Muscle layer of colon (tissue), 2 donors: ENCODE results near the gene NECTIN3.

Experiments
- H3K27ac ChIP-seq: one replicate; pipeline ENCODE4 v1.7.0; 2013; ENCODE audit warnings: low read depth, mild to moderate bottlenecking, low read length, moderate library complexity
- H3K27me3 ChIP-seq, 2 donors: one replicate each; pipeline ENCODE4 v1.7.0; 2013; ENCODE audit warnings: low read length in 2 of 2, mild to moderate bottlenecking in 2 of 2; ENCODE audit not compliant: insufficient read depth in 2 of 2, control insufficient read depth in 1 of 2
- H3K36me3 ChIP-seq: one replicate; pipeline ENCODE4 v1.7.0; 2013; ENCODE audit warnings: mild to moderate bottlenecking, low read length; ENCODE audit not compliant: insufficient read depth
- H3K4me1 ChIP-seq: one replicate; pipeline ENCODE4 v1.7.0; 2013; ENCODE audit warnings: mild to moderate bottlenecking, low read length; ENCODE audit not compliant: insufficient read depth
- H3K4me3 ChIP-seq, 2 donors: one replicate each; pipeline ENCODE4 v1.7.0; 2013; ENCODE audit warnings: low read length in 2 of 2, low read depth in 1 of 2, mild to moderate bottlenecking in 1 of 2, moderate library complexity in 1 of 2
- H3K9ac ChIP-seq: one replicate; pipeline ENCODE4 v1.7.0; 2013; ENCODE audit warnings: low read length
- H3K9me3 ChIP-seq: one replicate; pipeline ENCODE4 v1.7.0; 2013; ENCODE audit warnings: mild to moderate bottlenecking, low read length
- donor health status: abdominal sarcoma.
- donor health status: Adenocarcinoma of cecum.

Gene NECTIN3

GRCh38 chr3:111087924-111088469 is 16.4 kb downstream of the NECTIN3 start:
- Histone ChIP-seq H3K27ac (no peak overlapping the region), H3K9ac (no peak overlapping the region), H3K9me3 (no peaks in the 10 kb centered on the region), H3K4me1 (peaks cover 13% of the 10 kb centered on the region), H3K36me3 (no peaks in the 10 kb centered on the region), H3K4me3 (no peak overlapping the region), H3K27me3 (no peaks in the 10 kb centered on the region)

DNA sequence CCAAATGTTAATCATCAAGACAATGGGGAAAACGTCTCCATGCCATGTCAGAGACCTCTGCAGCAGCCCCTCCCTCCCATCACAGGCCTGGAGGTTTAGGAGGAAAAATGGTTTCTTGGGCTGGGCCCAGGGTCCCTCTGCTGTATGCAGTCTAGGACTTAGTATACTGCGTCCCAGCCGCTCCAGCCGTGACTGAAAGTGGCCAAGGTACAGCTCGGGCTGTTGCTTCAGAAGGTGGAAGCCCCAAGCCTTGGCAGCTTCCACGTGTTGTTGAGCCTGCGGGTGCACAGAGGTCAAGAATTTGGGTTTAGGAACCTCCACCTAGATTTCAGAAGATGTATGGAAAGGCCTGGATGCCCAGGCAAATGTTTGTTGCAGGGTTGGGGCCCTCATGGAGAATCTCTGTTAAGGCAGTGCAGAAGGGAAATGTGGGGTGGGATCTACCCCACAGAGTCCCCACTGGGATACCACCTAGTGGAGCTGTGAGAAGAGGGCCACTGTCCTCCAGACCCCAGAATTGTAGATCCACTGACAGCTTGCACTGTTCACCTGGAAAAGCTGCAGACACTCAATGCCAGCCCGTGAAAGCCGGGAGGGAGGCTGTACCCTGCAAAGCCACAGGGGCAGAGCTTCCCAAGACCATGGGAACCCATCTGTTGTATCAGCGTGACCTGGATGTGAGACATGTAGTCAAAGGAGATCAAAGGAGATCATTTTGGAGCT is 25.0 kb downstream of the NECTIN3 start:
- Histone ChIP-seq H3K9me3 (no peaks in the 10 kb centered on the region), H3K9ac (no peak overlapping the region)

GRCh38 chr3:111103807-111104206 is 32.2 kb downstream of the NECTIN3 start:
- H3K9ac ChIP-seq, result no peak overlapping the region
- no peak overlapping the region for H3K27ac ChIP-seq
- no peak overlapping the region for H3K4me3 ChIP-seq
- H3K4me1 ChIP-seq, result peaks cover 10% of the 10 kb centered on the region
- no peaks in the 10 kb centered on the region for H3K9me3 ChIP-seq
- H3K27me3 ChIP-seq, result no peaks in the 10 kb centered on the region
- H3K36me3 ChIP-seq, result no peaks in the 10 kb centered on the region

More for the DNA sequence above, 25.0 kb downstream of the NECTIN3 start:
- no peak overlapping the region for H3K4me3 ChIP-seq
- no peaks in the 10 kb centered on the region for H3K36me3 ChIP-seq
- H3K4me1 ChIP-seq, result peaks cover 7% of the 10 kb centered on the region
- no peak overlapping the region for H3K27ac ChIP-seq
- no peaks in the 10 kb centered on the region for H3K27me3 ChIP-seq

DNA sequence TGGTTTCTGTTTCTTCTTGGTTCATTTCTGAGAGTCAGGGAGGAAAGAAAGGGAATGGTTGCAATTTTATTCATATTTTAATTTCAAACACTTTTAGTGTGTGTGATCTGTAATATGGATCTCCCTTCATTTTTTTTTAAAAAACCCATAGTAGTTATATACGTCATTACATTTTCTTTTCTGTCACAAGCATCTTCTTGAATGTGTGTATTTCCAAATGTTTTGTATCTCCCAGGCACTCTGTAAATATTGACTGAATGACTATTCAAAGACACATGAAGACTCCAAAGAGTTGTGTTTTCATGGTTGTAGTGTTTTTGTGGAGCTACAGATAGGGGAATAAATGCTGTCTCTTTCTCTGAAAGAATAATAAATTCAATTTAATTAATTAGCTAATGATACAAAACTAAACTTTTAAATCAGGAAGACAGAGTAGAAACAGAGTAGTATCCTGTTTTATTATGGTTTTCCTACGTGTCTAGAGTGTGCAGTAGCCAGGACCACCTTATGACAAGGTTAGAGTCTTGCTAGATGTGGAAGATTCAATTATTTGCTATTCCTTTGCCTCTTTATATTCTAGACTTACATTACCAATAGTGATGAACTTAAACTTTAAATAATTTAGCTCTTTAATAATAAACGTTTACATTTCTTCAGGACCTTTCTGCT is 35.5 kb downstream of the NECTIN3 start:
- no peak overlapping the region for H3K4me3 ChIP-seq
- no peaks in the 10 kb centered on the region for H3K36me3 ChIP-seq
- H3K27me3 ChIP-seq, result no peaks in the 10 kb centered on the region
- no peaks in the 10 kb centered on the region for H3K9me3 ChIP-seq
- no peak overlapping the region for H3K9ac ChIP-seq
- H3K27ac ChIP-seq, result no peak overlapping the region
- peaks cover 10% of the 10 kb centered on the region for H3K4me1 ChIP-seq

- no peaks in the 10 kb centered on the region for H3K27me3 ChIP-seq
- no peaks in the 10 kb centered on the region for H3K36me3 ChIP-seq
- H3K4me1 ChIP-seq, result peaks cover 10% of the 10 kb centered on the region
- H3K4me3 ChIP-seq, result no peak overlapping the region
- no peak overlapping the region for H3K9ac ChIP-seq
- no peak overlapping the region for H3K27ac ChIP-seq
- no peaks in the 10 kb centered on the region for H3K9me3 ChIP-seq
Observed at GRCh38 chr3:111107662-111108035, 36.0 kb downstream of the NECTIN3 start.

GRCh38 chr3:111112913-111113312 is 41.3 kb downstream of the NECTIN3 start:
- Histone ChIP-seq H3K27me3 (no peaks in the 10 kb centered on the region), H3K36me3 (no peaks in the 10 kb centered on the region), H3K9me3 (no peaks in the 10 kb centered on the region), H3K4me1 (peaks cover 4% of the 10 kb centered on the region), H3K27ac (no peak overlapping the region), H3K4me3 (no peak overlapping the region), H3K9ac (no peak overlapping the region)

GRCh38 chr3:111128884-111129283 is 57.3 kb downstream of the NECTIN3 start:
- Histone ChIP-seq H3K9ac (no peak overlapping the region), H3K36me3 (peaks cover 4% of the 10 kb centered on the region), H3K9me3 (no peaks in the 10 kb centered on the region), H3K4me3 (no peak overlapping the region), H3K27me3 (no peaks in the 10 kb centered on the region), H3K4me1 (no peaks in the 10 kb centered on the region), H3K27ac (no peak overlapping the region)

DNA sequence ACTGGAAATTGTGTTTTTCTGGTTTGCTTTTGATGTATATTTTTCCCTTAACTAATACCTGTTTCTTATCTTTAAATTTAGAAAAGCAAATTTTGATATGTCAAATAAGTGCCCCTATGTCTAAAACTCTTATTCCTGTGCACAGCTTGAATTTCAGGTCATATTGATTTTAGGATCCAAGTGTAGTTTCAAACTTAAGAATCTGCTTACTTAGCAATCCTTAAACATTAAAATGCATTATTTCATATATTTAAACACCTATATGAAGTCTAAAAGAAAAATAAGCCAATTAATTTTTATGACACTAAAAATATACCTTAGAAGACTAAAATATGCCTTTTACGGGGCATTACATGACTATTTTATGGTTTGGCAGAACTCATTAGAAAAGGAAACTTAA is 59.2 kb downstream of the NECTIN3 start:
- H3K27ac ChIP-seq, result no peak overlapping the region
- H3K4me1 ChIP-seq, result no peaks in the 10 kb centered on the region

GRCh38 chr3:111134302-111134701 is 62.7 kb downstream of the NECTIN3 start:
- no peak overlapping the region for H3K9ac ChIP-seq
- H3K9me3 ChIP-seq, result no peaks in the 10 kb centered on the region
- H3K27ac ChIP-seq, result no peak overlapping the region
- H3K4me1 ChIP-seq, result peaks cover 4% of the 10 kb centered on the region
- H3K27me3 ChIP-seq, result no peaks in the 10 kb centered on the region
- no peak overlapping the region for H3K4me3 ChIP-seq
- peaks cover 8% of the 10 kb centered on the region for H3K36me3 ChIP-seq

More for the DNA sequence above, 59.2 kb downstream of the NECTIN3 start:
- Histone ChIP-seq H3K36me3 (peaks cover 8% of the 10 kb centered on the region), H3K9me3 (no peaks in the 10 kb centered on the region), H3K27me3 (no peaks in the 10 kb centered on the region), H3K9ac (no peak overlapping the region), H3K4me3 (no peak overlapping the region)

DNA sequence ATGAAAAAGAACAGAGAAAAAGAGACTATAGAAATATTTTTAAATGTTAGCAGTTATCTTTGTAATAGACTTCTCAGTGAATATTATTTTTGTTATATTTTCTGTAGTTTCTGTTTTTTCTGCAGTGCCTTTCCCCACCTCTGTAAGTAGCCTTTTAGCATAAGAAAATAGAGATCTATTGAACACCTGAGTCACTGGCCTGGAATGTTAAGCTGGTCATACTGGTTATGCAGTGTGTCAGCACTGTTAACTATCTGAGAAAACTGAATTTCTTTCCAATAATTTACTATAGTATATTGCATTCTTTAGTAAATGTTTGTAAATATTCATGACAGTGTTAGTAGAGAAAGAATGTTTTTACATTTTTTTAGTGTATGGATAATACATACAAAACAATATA is 79.8 kb downstream of the NECTIN3 start:
- H3K4me1 ChIP-seq, result no peaks in the 10 kb centered on the region
- no peak overlapping the region for H3K9ac ChIP-seq
- H3K36me3 ChIP-seq, result no peaks in the 10 kb centered on the region
- H3K27ac ChIP-seq, result no peak overlapping the region
- H3K27me3 ChIP-seq, result no peaks in the 10 kb centered on the region
- no peak overlapping the region for H3K4me3 ChIP-seq
- no peaks in the 10 kb centered on the region for H3K9me3 ChIP-seq

DNA sequence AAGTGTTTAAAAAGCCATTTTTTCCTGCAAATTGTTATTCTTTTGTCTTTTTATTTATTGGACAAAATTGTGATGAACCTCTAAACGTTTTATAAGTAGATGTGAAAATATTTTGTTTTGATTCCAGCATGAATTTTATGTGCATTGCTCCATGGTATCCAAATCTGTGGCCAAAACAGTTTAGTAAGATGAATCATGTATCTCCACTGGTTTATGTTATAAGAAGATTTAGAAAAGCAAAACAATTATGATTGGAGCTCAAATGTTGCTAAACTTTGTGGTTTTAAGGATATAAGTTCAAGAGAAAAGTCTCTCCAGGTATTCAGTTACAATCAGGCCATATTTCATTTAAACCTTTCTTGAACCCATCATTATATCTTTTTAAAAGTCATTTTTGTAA is 80.9 kb downstream of the NECTIN3 start:
- Histone ChIP-seq H3K27me3 (no peaks in the 10 kb centered on the region), H3K27ac (no peak overlapping the region), H3K36me3 (no peaks in the 10 kb centered on the region), H3K4me1 (no peaks in the 10 kb centered on the region), H3K9me3 (no peaks in the 10 kb centered on the region), H3K9ac (no peak overlapping the region), H3K4me3 (no peak overlapping the region)
